ENCODE data around the gene FUT6. TPM values are rescaled to one million over a fixed set of nuclear protein-coding genes. Genes with fewer than 3 reads are reported as not detected.
A peak's percentile ranks its signal among the peaks of the same experiment; 100 is the strongest.
"Not testable (repeated sequence)": the region's sequence is repeated elsewhere in the genome, so short reads cannot be mapped to it uniquely, and the experiment has no call there.

FUT6 gene
- polyA plus RNA-seq, 2 donors: 77.6 to 96.5 TPM

GRCh38 chr19:5863030-5863665 lies 23.6 kb upstream of the FUT6 start:
- H3K36me3 ChIP-seq (ENCODE audit: control insufficient read depth in 2 of 2, insufficient read depth in 2 of 2, low read length in 1 of 2): no peaks in the 10 kb centered on the region
- no peak overlapping the region for H3K27ac ChIP-seq (ENCODE audit: low read depth in 2 of 2, low read length in 1 of 2)
- no peak overlapping the region for H3K4me3 ChIP-seq (ENCODE audit: low read depth in 1 of 2, low read length in 2 of 2)
- no peaks in the 10 kb centered on the region for H3K9me3 ChIP-seq (ENCODE audit: control insufficient read depth in 2 of 2, insufficient read depth in 1 of 2, low read depth in 1 of 2, low read length in 1 of 2)
- no peaks in the 10 kb centered on the region for H3K27me3 ChIP-seq (ENCODE audit: control insufficient read depth in 1 of 2, insufficient read depth in 2 of 2, low read length in 2 of 2)
- peaks cover 0 to 2% of the 10 kb centered on the region in 2 donors for H3K4me1 ChIP-seq (ENCODE audit: control insufficient read depth in 2 of 2, insufficient read depth in 2 of 2, low read length in 1 of 2)
- WGBS, 2 donors: 64% methylated on average over 11 of the region's 11 CpGs

GRCh38 chr19:5857203-5858081 lies 17.9 kb upstream of the FUT6 start:
- Histone ChIP-seq H3K36me3 (ENCODE audit: control insufficient read depth in 2 of 2, insufficient read depth in 2 of 2, low read length in 1 of 2) (no peaks in the 10 kb centered on the region), H3K9me3 (ENCODE audit: control insufficient read depth in 2 of 2, insufficient read depth in 1 of 2, low read depth in 1 of 2, low read length in 1 of 2) (no peaks in the 10 kb centered on the region), H3K4me1 (ENCODE audit: control insufficient read depth in 2 of 2, insufficient read depth in 2 of 2, low read length in 1 of 2) (no peaks in the 10 kb centered on the region), H3K27ac (ENCODE audit: low read depth in 2 of 2, low read length in 1 of 2) (peak overlapping the region; percentile 65 to 71), H3K27me3 (ENCODE audit: control insufficient read depth in 1 of 2, insufficient read depth in 2 of 2, low read length in 2 of 2) (no peaks in the 10 kb centered on the region), H3K4me3 (ENCODE audit: low read depth in 1 of 2, low read length in 2 of 2) (no peak overlapping the region)
- 74 to 77% methylated on average over 18 of the region's 18 CpGs for WGBS, 2 donors

DNA sequence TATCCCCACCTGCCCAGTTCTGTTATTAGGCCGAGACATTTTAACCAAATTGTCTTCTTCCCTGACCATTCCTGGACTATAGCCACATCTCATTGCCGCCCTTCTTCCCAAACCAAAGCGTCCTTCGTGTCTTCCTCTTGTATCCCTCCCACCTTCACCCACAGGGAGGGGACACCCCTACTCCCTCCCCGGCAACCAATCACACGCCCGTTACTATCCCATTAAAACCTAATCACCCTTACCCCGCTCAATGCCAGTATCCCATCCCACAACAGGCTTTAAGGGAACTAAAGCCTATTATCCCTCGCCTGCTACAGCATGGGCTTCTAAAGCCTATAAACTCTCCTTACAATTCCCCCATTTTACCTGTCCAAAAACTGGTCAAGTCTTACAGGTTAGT lies 15.6 kb upstream of the FUT6 start:
- H3K9me3 ChIP-seq (ENCODE audit: control insufficient read depth in 2 of 2, insufficient read depth in 1 of 2, low read depth in 1 of 2, low read length in 1 of 2); H3K4me1 ChIP-seq (ENCODE audit: control insufficient read depth in 2 of 2, insufficient read depth in 2 of 2, low read length in 1 of 2); H3K36me3 ChIP-seq (ENCODE audit: control insufficient read depth in 2 of 2, insufficient read depth in 2 of 2, low read length in 1 of 2); H3K27me3 ChIP-seq (ENCODE audit: control insufficient read depth in 1 of 2, insufficient read depth in 2 of 2, low read length in 2 of 2); H3K27ac ChIP-seq (ENCODE audit: low read depth in 2 of 2, low read length in 1 of 2); H3K4me3 ChIP-seq (ENCODE audit: low read depth in 1 of 2, low read length in 2 of 2): not testable (repeated sequence)
- 84 to 87% methylated on average over 9 of the region's 9 CpGs for WGBS, 2 donors

DNA sequence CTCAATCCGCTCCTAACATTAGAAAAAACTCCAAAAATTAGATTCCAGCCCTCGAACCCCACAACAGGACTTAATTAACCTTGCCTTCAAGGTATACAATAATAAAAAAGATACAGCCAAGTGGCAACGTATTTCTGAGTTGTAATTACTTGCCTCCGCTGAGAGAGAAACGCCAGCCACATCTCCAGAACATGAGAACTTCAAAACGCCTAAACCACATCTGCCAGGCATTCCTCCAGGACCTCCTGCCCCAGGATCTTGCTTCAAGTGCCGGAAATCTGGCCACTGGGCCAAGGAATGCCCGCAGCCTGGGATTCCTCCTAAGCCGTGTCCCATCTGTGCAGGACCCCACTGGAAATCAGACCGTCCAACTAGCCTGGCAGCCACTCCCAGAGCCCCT lies 14.6 kb upstream of the FUT6 start:
- not testable (repeated sequence) for H3K36me3 ChIP-seq (ENCODE audit: control insufficient read depth in 2 of 2, insufficient read depth in 2 of 2, low read length in 1 of 2); H3K9me3 ChIP-seq (ENCODE audit: control insufficient read depth in 2 of 2, insufficient read depth in 1 of 2, low read depth in 1 of 2, low read length in 1 of 2); H3K4me3 ChIP-seq (ENCODE audit: low read depth in 1 of 2, low read length in 2 of 2); H3K27me3 ChIP-seq (ENCODE audit: control insufficient read depth in 1 of 2, insufficient read depth in 2 of 2, low read length in 2 of 2); H3K27ac ChIP-seq (ENCODE audit: low read depth in 2 of 2, low read length in 1 of 2); H3K4me1 ChIP-seq (ENCODE audit: control insufficient read depth in 2 of 2, insufficient read depth in 2 of 2, low read length in 1 of 2)
- 68 to 82% methylated on average over 10 of the region's 10 CpGs for WGBS, 2 donors

DNA sequence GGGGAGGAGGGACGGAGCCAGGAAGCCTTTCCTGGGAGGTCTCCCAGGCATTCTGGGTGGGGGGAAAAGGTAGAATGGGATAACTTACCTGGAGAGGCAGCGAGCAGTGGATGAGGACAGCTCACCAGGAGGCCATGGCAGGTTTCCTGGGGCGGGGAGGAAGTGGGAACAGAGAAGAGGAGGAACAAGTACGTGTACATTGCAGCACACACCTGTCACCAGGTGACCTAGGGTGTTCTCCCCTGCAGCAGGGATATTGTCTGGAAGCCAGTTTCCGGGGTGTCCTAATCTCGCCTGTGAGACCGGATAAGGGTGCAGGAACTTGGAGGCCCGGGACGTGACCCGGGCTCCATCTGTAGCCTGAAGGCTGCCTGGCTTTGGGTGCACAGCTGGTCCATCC lies 11.8 kb upstream of the FUT6 start, which contains the start of gene FUT3:
FUT3 (minus strand) TSS at position 148 of the 400 bp plus-strand sequence.
- Histone ChIP-seq H3K9me3 (ENCODE audit: control insufficient read depth in 2 of 2, insufficient read depth in 1 of 2, low read depth in 1 of 2, low read length in 1 of 2) (no peaks in the 10 kb centered on the region), H3K36me3 (ENCODE audit: control insufficient read depth in 2 of 2, insufficient read depth in 2 of 2, low read length in 1 of 2) (peaks cover 0 to 2% of the 10 kb centered on the region in 2 donors), H3K4me1 (ENCODE audit: control insufficient read depth in 2 of 2, insufficient read depth in 2 of 2, low read length in 1 of 2) (peaks cover 0 to 3% of the 10 kb centered on the region in 2 donors), H3K4me3 (ENCODE audit: low read depth in 1 of 2, low read length in 2 of 2) (peak within 1 kb of the TSS; percentile 41 to 55), H3K27ac (ENCODE audit: low read depth in 2 of 2, low read length in 1 of 2) (peak within 1 kb of the TSS; percentile 89 to 99), H3K27me3 (ENCODE audit: control insufficient read depth in 1 of 2, insufficient read depth in 2 of 2, low read length in 2 of 2) (no peaks in the 10 kb centered on the region)
- 50 to 53% methylated on average over 9 to 10 of the region's 10 CpGs for WGBS, 2 donors

DNA sequence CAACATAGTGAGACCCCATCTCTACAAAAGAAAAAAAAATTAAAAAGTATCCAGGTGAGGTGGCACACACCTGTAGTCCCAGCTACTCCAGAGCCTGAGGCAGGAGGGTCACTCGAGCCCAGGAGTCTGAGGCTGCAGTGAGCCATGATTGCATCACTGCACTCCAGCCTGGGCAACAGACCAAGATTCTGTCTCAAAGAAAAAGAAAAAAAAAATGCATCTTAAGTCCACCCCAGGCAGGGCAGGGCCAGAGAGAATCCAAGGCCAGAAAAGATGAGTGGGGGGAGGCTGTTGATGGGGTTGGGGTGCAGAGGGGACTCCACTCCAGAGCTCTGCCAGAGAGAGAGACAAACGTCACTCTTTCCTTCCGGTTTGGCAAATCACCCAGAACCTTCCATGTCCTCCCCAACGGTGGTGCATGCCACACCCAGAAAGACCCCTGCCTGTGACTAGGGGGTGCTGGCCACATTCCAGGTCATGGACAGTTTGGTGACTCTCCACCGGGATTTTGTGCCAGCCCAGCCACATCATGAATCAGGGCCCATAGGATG lies 11.3 kb upstream of the FUT6 start:
- Histone ChIP-seq H3K27me3 (ENCODE audit: control insufficient read depth in 1 of 2, insufficient read depth in 2 of 2, low read length in 2 of 2) (no peaks in the 10 kb centered on the region), H3K4me3 (ENCODE audit: low read depth in 1 of 2, low read length in 2 of 2) (peak overlapping the region; percentile 41 to 55), H3K9me3 (ENCODE audit: control insufficient read depth in 2 of 2, insufficient read depth in 1 of 2, low read depth in 1 of 2, low read length in 1 of 2) (no peaks in the 10 kb centered on the region), H3K36me3 (ENCODE audit: control insufficient read depth in 2 of 2, insufficient read depth in 2 of 2, low read length in 1 of 2) (peaks cover 0 to 2% of the 10 kb centered on the region in 2 donors), H3K27ac (ENCODE audit: low read depth in 2 of 2, low read length in 1 of 2) (peak overlapping the region; percentile 89 to 99), H3K4me1 (ENCODE audit: control insufficient read depth in 2 of 2, insufficient read depth in 2 of 2, low read length in 1 of 2) (peaks cover 0 to 3% of the 10 kb centered on the region in 2 donors)
- 14 to 23% methylated on average over 5 of the region's 5 CpGs for WGBS, 2 donors

GRCh38 chr19:5850189-5850588 lies 10.7 kb upstream of the FUT6 start:
- peaks cover 0 to 3% of the 10 kb centered on the region in 2 donors for H3K4me1 ChIP-seq (ENCODE audit: control insufficient read depth in 2 of 2, insufficient read depth in 2 of 2, low read length in 1 of 2)
- peak overlapping the region in 1 of 2 donors; percentile 41 for H3K4me3 ChIP-seq (ENCODE audit: low read depth in 1 of 2, low read length in 2 of 2)
- H3K27me3 ChIP-seq (ENCODE audit: control insufficient read depth in 1 of 2, insufficient read depth in 2 of 2, low read length in 2 of 2): no peaks in the 10 kb centered on the region
- WGBS, 2 donors: 62 to 68% methylated on average over 6 of the region's 6 CpGs
- H3K36me3 ChIP-seq (ENCODE audit: control insufficient read depth in 2 of 2, insufficient read depth in 2 of 2, low read length in 1 of 2): peaks cover 0 to 2% of the 10 kb centered on the region in 2 donors
- H3K9me3 ChIP-seq (ENCODE audit: control insufficient read depth in 2 of 2, insufficient read depth in 1 of 2, low read depth in 1 of 2, low read length in 1 of 2): no peaks in the 10 kb centered on the region
- peak overlapping the region; percentile 89 to 99 for H3K27ac ChIP-seq (ENCODE audit: low read depth in 2 of 2, low read length in 1 of 2)

- Histone ChIP-seq H3K27ac (ENCODE audit: low read depth in 2 of 2, low read length in 1 of 2) (peak overlapping the region; percentile 38 to 61), H3K4me3 (ENCODE audit: low read depth in 1 of 2, low read length in 2 of 2) (peak overlapping the region; percentile 10 to 41)
- 58 to 76% methylated on average over 5 of the region's 5 CpGs for WGBS, 2 donors
Measured at GRCh38 chr19:5848621-5849020, 9.1 kb upstream of the FUT6 start.

DNA sequence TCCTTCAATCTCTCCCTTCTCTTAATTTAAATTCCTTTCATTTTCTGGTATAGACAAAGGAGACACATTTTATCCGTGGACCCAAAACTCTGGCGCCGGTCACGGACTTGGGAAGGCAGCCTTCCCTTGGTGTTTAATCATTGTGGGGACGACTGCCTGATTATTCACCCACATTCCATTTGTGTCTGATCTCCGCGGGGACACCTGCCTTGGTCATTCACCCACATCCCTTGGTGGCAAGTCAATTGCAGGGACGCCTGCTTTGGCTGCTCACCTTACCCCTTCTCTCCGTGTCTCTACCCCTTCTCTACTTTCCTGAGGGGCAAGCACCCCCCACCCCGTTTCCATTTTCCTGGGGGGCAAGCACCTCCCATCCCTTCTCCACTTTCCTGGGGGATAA lies 8.3 kb upstream of the FUT6 start:
- not testable (repeated sequence) for H3K36me3 ChIP-seq (ENCODE audit: control insufficient read depth in 2 of 2, insufficient read depth in 2 of 2, low read length in 1 of 2); H3K27me3 ChIP-seq (ENCODE audit: control insufficient read depth in 1 of 2, insufficient read depth in 2 of 2, low read length in 2 of 2); H3K4me1 ChIP-seq (ENCODE audit: control insufficient read depth in 2 of 2, insufficient read depth in 2 of 2, low read length in 1 of 2); H3K9me3 ChIP-seq (ENCODE audit: control insufficient read depth in 2 of 2, insufficient read depth in 1 of 2, low read depth in 1 of 2, low read length in 1 of 2)
- 69 to 81% methylated on average over 10 of the region's 10 CpGs for WGBS, 2 donors
- H3K4me3 ChIP-seq (ENCODE audit: low read depth in 1 of 2, low read length in 2 of 2): peak overlapping the region; percentile 18 to 41
- H3K27ac ChIP-seq (ENCODE audit: low read depth in 2 of 2, low read length in 1 of 2): peak overlapping the region; percentile 8 to 65

More at GRCh38 chr19:5848621-5849020, 9.1 kb upstream of the FUT6 start:
- H3K4me1 ChIP-seq (ENCODE audit: control insufficient read depth in 2 of 2, insufficient read depth in 2 of 2, low read length in 1 of 2); H3K27me3 ChIP-seq (ENCODE audit: control insufficient read depth in 1 of 2, insufficient read depth in 2 of 2, low read length in 2 of 2); H3K9me3 ChIP-seq (ENCODE audit: control insufficient read depth in 2 of 2, insufficient read depth in 1 of 2, low read depth in 1 of 2, low read length in 1 of 2); H3K36me3 ChIP-seq (ENCODE audit: control insufficient read depth in 2 of 2, insufficient read depth in 2 of 2, low read length in 1 of 2): not testable (repeated sequence)
